Germinal center (tissue), 1 donor: Measurements from ENCODE around the gene NDUFB6.
A peak's percentile ranks its signal among the peaks of the same experiment; 100 is the strongest.
"Not testable (repeated sequence)": the region's sequence is repeated elsewhere in the genome, so short reads cannot be mapped to it uniquely, and the experiment has no call there.

Experiments used
- DNase-seq: peaks from one replicate; pipeline ENCODE4 v3.0.0; 2012; ENCODE audit warnings: mixed read lengths, low spot score

NDUFB6 gene

GRCh38 chr9:32572900-32573523 is at the start of gene NDUFB6:
TSS of gene NDUFB6 (minus strand) at chr9:32573159. CDS start at chr9:32573060, 99 bp downstream.
- peak; percentile 89 for DNase-seq

GRCh38 chr9:32618261-32618660 is 45.3 kb upstream of the NDUFB6 start:
- DNase-seq: no peak

DNA sequence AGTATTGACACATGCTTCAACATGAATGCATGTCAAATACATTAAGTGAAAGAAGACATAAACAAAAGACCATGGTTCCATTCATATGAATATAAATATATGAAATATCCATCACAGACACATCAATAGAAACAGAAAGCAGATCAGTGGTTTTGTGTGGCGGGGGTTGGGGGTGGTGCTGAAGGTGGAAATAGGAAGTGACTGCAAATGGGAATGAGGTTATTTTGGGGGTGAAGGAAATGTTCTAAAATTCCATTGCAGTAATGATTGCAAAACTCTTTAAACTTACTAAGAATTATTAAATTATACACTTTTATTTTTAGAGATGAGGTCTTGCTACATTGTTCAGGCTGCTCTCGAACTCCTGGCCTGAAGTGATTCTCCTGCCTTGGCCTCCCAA is 33.9 kb upstream of the NDUFB6 start:
- no peak for DNase-seq

DNA sequence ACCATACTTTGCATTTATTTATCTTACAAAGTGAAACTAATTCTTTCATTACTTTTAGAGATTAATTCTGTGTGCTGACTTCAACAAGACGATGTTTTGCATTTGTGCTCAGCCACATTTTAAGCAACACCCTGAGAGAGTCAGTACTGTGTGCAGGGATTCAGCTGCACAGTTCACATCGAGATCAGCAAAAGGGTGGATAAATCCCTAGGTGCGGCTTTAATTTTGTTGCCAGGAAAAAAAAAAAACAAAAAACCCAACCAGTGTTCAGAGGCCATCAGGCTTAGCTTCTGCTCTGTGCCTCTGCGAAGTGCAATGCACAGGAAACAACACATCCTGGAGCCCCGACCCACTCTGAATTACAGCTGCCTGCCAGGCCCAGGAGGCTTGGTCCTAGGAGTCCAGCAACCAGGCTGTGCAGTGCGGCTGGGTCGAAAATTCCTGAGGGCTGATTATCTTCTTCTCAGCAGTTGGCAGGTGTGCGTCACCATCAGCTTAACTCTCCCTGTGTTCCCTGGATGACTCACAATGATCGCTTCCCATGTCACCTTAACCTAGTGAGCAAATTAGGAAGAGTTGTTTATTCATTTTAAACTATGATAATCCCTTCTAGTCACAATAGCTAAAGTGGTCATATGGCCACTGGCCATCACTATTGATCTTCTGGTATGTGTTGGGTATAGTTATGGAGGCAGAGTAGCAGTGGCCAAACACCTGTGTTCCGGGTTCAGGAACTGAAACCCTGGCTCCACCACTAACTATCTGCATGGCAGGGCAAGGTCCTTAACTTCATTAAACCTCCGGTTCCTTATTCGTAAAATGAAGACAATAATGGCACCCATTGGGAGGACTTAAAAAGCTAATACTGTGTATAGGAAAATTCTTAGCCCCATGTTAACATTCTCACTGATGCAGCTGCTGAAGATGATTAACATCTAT is 31.2 kb upstream of the NDUFB6 start:
- DNase-seq: peak; percentile 6

GRCh38 chr9:32599021-32599420 is 26.1 kb upstream of the NDUFB6 start:
- DNase-seq: not testable (repeated sequence)

DNA sequence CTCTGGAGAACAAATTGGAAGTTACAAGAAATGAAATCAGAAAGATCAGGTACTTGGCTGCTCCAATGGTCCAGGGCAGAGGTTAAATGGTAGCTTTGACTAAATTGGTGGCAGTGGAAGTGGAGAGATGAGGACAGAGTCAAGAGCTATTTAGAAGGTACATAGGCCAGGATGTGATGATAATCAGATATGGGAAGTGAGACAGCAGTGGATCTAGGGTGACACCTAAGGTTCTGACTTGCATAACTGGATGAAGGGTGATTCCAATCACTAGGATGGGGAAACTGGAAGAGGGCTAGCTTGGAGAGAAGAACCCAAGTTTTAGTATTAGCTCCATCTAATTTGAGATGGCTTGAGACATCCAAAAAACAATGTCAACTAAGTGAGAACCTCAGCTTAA is 24.0 kb upstream of the NDUFB6 start:
- no peak for DNase-seq

GRCh38 chr9:32596096-32596865 is 23.3 kb upstream of the NDUFB6 start:
- DNase-seq: no peak

- no peak for DNase-seq
Measured at GRCh38 chr9:32590898-32591297, 17.9 kb upstream of the NDUFB6 start.

GRCh38 chr9:32590476-32590875 is 17.5 kb upstream of the NDUFB6 start:
- DNase-seq: no peak

DNA sequence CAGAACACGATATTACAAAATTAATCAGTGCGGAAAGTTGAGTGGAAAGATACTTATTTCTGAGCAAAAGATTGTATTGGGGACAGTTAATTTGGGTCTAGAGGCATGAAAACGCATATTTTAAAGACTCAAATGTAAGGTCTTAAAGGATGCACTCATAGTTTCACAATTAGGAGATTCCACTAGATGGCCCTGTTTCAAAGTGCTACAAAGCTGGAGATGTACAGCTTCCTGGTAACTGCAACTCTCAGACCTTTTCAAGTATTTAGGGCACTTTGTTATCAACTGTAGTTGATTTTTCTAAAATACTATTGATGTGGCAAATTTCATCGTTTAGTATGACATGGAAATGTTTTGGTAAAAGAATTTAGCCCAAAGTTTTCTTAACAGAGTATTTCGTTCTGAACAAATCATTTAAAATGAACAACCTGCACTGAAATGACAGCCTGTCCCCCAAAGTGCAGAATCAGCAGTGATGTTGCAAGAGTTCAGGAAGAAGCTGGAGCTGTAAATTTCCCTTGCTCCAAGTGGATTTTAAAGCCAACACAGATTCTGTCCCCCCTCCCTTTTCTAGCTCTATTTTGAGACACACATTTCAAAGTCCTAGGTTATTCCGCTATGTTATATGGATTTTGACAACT is 16.2 kb upstream of the NDUFB6 start:
- DNase-seq: peak; percentile 29

- no peak for DNase-seq
Measured at GRCh38 chr9:32587901-32588300, 14.9 kb upstream of the NDUFB6 start.

DNA sequence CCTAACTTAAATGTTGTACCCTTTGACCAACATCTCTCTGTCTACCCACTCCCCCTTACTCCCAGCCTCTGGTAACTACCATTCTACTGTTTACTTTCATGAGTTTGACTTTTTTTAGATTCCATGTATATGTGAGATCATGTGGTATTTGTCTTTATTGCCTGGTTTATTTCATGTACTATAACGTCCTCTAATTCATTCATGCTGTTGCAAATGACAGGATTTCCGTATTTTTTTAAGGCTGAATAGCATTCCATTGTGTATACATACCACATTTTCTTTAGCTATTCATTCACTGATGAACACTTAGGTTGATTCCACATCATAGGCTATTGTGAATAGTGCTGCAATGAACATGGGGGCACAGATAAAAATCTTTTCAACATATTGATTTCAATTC is 11.8 kb upstream of the NDUFB6 start:
- no peak for DNase-seq

DNA sequence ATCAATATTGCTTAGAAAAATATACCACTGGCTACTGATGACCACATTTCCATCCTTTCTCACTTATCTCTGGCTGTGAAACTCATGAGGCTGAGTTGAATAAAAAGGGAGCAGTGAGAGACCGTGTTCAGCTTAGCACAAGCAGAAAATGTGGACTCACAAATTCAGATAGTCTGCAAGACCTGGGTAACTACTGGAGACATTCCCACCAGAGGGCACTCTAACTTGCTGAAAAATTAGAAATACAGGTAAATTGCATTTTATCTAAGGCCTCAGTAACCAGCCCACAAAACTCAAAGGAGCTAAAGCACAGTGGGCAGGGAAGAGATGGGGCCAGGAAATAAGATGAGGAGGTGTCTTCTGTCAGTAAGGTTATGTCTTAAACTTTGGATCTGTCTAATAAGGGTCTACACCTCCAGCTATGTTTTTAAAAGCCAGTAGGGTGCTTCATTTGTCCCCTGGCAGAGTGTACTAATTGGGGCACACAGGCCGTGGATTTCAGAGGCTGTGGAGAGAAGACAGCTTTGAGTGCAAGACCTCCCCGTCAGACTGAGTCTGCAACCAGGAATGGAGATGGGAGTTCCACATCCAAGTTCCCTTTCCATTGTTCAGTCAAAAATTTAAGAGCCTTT is 8.7 kb upstream of the NDUFB6 start:
- DNase-seq: peak; percentile 30

- DNase-seq: no peak
Measured at GRCh38 chr9:32580631-32581300, 7.8 kb upstream of the NDUFB6 start.

DNA sequence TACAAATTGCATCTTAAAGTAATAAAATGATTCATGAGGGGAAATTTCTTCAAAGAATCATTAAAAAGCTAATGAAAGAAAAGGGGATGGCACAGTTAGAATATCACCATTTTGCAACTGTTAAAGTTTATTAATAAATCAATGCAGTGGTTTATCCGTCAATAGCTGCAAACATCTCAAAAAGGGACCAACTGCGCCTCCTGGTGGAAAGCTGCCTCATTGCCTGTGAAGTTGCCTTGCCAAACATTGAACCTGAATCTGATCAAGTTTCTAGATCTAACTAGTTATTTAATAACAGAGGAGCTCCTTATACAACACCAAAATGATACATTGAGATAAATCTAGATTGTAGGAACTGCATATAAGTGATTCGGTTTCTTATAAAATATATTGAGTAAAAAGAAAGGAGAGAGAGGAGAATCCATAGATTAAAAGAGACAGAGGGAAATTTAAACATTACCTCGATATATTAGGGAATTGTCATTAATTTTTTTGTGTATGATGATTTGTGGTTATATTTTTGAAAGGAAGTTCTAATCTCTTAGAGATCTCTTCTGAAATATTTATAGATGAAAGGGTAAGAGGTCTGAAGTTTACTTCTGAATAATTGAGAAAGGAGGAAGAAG is 6.9 kb upstream of the NDUFB6 start:
- peak; percentile 39 for DNase-seq

DNA sequence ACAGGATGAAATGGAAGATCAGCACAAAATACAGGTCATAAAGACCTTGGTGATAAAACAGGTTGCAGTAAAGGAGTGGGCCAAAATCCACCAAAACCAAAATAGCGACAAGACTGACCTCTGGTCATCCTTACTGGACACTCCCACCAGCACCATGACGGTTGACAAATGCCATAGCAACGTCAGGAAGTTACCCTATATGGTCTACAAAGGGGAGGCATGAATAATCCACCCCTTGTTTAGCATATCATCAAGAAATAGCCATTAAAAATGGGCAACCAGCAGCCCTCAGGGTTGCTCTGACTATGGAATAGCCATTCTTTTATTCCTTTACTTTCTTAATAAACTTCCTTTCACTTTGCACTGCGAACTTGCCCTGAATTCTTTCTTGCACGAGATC is 6.0 kb upstream of the NDUFB6 start:
- DNase-seq: no peak

- no peak for DNase-seq
Measured at GRCh38 chr9:32577316-32577715, 4.4 kb upstream of the NDUFB6 start.

DNA sequence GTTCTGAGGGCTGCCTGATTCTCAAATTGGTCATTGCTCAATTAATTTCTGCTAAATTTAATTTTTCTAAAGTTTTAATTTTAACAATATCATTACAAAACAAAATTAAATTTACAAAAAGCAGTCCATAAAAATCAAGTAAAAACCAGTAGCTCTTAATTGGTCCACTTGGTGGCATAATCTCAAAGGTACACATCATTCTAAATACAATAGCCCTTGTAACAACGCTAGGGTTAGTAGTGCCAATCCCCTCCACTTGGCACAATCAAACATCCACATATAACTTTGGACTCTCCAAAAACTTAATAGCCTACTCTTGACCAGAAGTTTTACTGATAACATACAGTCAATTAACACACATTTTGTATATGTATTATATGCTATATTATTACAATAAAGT is 1.9 kb upstream of the NDUFB6 start:
- DNase-seq: no peak

DNA sequence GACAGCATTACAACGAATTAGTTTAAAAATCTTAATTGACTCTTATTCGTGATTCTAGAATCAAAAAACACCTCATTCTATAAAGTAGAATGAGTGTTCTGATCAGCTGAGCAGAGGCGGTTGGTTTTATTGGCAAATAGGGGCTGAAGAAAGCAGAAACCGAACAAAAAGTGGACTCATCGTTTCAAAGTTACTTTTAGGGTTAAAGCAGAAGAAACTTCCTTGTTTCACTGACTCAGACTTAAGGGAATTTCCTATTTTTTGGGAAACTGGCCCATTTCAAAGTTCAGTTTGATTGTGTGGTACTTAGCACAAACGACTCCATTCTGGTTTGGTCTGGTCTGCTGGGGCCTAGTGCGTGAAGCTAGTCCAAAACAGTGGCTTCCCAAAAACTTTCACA is 862 bp upstream of the NDUFB6 start:
- DNase-seq: no peak
